WTC11 (cell line): ENCODE measurements around the gene MEGF11. TPM values are rescaled to one million over a fixed set of nuclear protein-coding genes. Genes with fewer than 3 reads are reported as not detected.

Experiments
- ATAC-seq: fragments of 200-7000 bp; cut with Tn5 transposase; 2 replicates; pipeline ENCODE4 v1.10.0; 2021; ENCODE audit warnings: mild to moderate bottlenecking, moderate library complexity
- CTCF ChIA-PET: fragments of 300-600 bp; sonication (Branson Sonifier 250); formaldehyde crosslinking; loops from one replicate; lab custom pipeline; 2021; ENCODE audit warnings: antibody characterized with exemption; lab: Charles Lee
- POLR2A ChIA-PET: fragments of 350-600 bp; sonication (Branson Sonifier 250); formaldehyde crosslinking; loops from one replicate; lab custom pipeline; 2021; ENCODE audit warnings: antibody characterized with exemption; lab: Charles Lee
- DNase-seq: peaks from one replicate; pipeline ENCODE4 v3.0.0; 2021; ENCODE audit warnings: low spot score
- H3K27ac Mint-ChIP-seq: 2 replicates; pipeline ENCODE4 v1.8.0; 2021; ENCODE audit warnings: mixed read lengths
- H3K27me3 Mint-ChIP-seq: 2 replicates; pipeline ENCODE4 v1.8.0; 2021; ENCODE audit warnings: low read depth, mild to moderate bottlenecking, moderate library complexity, mixed read lengths
- H3K36me3 Mint-ChIP-seq: 2 replicates; pipeline ENCODE4 v1.8.0; 2021; ENCODE audit warnings: mixed read lengths
- H3K4me1 Mint-ChIP-seq: 2 replicates; pipeline ENCODE4 v1.8.0; 2022; ENCODE audit warnings: mixed read lengths
- H3K4me3 Mint-ChIP-seq: 2 replicates; pipeline ENCODE4 v1.8.0; 2021; ENCODE audit warnings: mild to moderate bottlenecking, moderate library complexity, mixed read lengths
- H3K9me3 Mint-ChIP-seq: 2 replicates; pipeline ENCODE4 v1.8.0; 2021; ENCODE audit warnings: mixed read lengths
- CBFB ChIP-seq: sonication (generic); formaldehyde crosslinking; IDR thresholded peaks from 2 replicates; pipeline ENCODE4 v1.8.1; 2022; ENCODE audit warnings: mild to moderate bottlenecking, low read depth, missing genetic modification reagents
- CREB1 ChIP-seq: sonication (generic); formaldehyde crosslinking; IDR thresholded peaks from 2 replicates; pipeline ENCODE4 v1.8.0; 2023; ENCODE audit warnings: mild to moderate bottlenecking, missing genetic modification reagents
- FOXJ3 ChIP-seq: sonication (generic); formaldehyde crosslinking; IDR thresholded peaks from 2 replicates; pipeline ENCODE4 v1.9.0; 2021; ENCODE audit warnings: missing genetic modification reagents, mild to moderate bottlenecking, borderline replicate concordance
- FOXP1 ChIP-seq: sonication (generic); formaldehyde crosslinking; IDR thresholded peaks from 2 replicates; pipeline ENCODE4 v1.8.0; 2022; ENCODE audit warnings: missing genetic modification reagents, mild to moderate bottlenecking, moderate library complexity, borderline replicate concordance
- GRHL2 ChIP-seq: fragments of 250-450 bp; sonication (Bioruptor Pico); IDR thresholded peaks from 2 replicates; pipeline ENCODE4 v1.8.0; 2022; ENCODE audit warnings: mild to moderate bottlenecking, moderate library complexity; ENCODE audit not compliant: insufficient replicate concordance, severe bottlenecking
- GTF2I ChIP-seq: fragments of 250-450 bp; sonication (Bioruptor Pico); conservative IDR thresholded peaks from 2 replicates; pipeline ENCODE4 v1.4.0; 2021; ENCODE audit warnings: mild to moderate bottlenecking
- MXD4 ChIP-seq: fragments of 250-450 bp; sonication (Bioruptor Pico); IDR thresholded peaks from 2 replicates; pipeline ENCODE4 v1.8.0; 2021; ENCODE audit warnings: mild to moderate bottlenecking, moderate library complexity, borderline replicate concordance
- NFE2L1 ChIP-seq: sonication (generic); formaldehyde crosslinking; IDR thresholded peaks from 2 replicates; pipeline ENCODE4 v1.8.1; 2023; ENCODE audit warnings: missing genetic modification reagents
- OVOL2 ChIP-seq: fragments of 250-450 bp; sonication (Bioruptor Pico); IDR thresholded peaks from 2 replicates; pipeline ENCODE4 v1.9.0; 2021; ENCODE audit warnings: mild to moderate bottlenecking, borderline replicate concordance
- RELA ChIP-seq: sonication (generic); formaldehyde crosslinking; IDR thresholded peaks from 2 replicates; pipeline ENCODE4 v1.8.1; 2022; ENCODE audit warnings: missing genetic modification reagents, mild to moderate bottlenecking, borderline replicate concordance
- SMAD3 ChIP-seq: sonication (generic); formaldehyde crosslinking; IDR thresholded peaks from 2 replicates; pipeline ENCODE4 v1.8.0; 2022; ENCODE audit warnings: missing genetic modification reagents, mild to moderate bottlenecking, borderline replicate concordance
- SOX15 ChIP-seq: fragments of 250-450 bp; sonication (Bioruptor Pico); IDR thresholded peaks from 2 replicates; pipeline ENCODE4 v1.9.0; 2021; ENCODE audit warnings: mild to moderate bottlenecking
- TEAD4 ChIP-seq: sonication (generic); formaldehyde crosslinking; IDR thresholded peaks from 2 replicates; pipeline ENCODE4 v1.8.0; 2022; ENCODE audit warnings: mild to moderate bottlenecking, missing genetic modification reagents
- ZNF219 ChIP-seq: sonication (generic); formaldehyde crosslinking; IDR thresholded peaks from 2 replicates; pipeline ENCODE4 v1.8.0; 2023; ENCODE audit warnings: missing genetic modification reagents, mild to moderate bottlenecking, borderline replicate concordance
- ZNF263 ChIP-seq: sonication (generic); formaldehyde crosslinking; IDR thresholded peaks from 2 replicates; pipeline ENCODE4 v1.8.1; 2022; ENCODE audit warnings: low read depth, mild to moderate bottlenecking, moderate library complexity, missing genetic modification reagents
- ZNF317 ChIP-seq: sonication (generic); formaldehyde crosslinking; IDR thresholded peaks from 2 replicates; pipeline ENCODE4 v1.8.1; 2023; ENCODE audit warnings: low read depth, mild to moderate bottlenecking, moderate library complexity, missing genetic modification reagents, borderline replicate concordance
- total RNA-seq: library from RNA; stranded (reverse); gene quantifications from 3 replicates; pipeline ENCODE4 v1.2.3, GENCODE V29; 2021
- TF ChIP-seq, protein P1 (sequence below): sonication (generic); formaldehyde crosslinking; IDR thresholded peaks from 2 replicates; pipeline ENCODE4 v1.8.0; 2023; ENCODE audit warnings: missing genetic modification reagents
- TF ChIP-seq, protein P2 (sequence below): sonication (generic); formaldehyde crosslinking; IDR thresholded peaks from 2 replicates; pipeline ENCODE4 v1.8.1; 2023; ENCODE audit warnings: mild to moderate bottlenecking, missing genetic modification reagents, moderate library complexity
- TF ChIP-seq, protein P3 (sequence below): sonication (generic); formaldehyde crosslinking; IDR thresholded peaks from 2 replicates; pipeline ENCODE4 v1.8.0; 2022; ENCODE audit warnings: mild to moderate bottlenecking, missing genetic modification reagents
- TF ChIP-seq, protein P4 (sequence below): sonication (generic); formaldehyde crosslinking; IDR thresholded peaks from 2 replicates; pipeline ENCODE4 v1.8.0; 2022; ENCODE audit warnings: missing genetic modification reagents
- TF ChIP-seq, protein P5 (sequence below): sonication (generic); formaldehyde crosslinking; IDR thresholded peaks from 2 replicates; pipeline ENCODE4 v1.8.1; 2023; ENCODE audit warnings: mild to moderate bottlenecking, moderate library complexity, missing genetic modification reagents

Gene MEGF11
- total RNA-seq, 1 experiment from 2014 or later: 3.3 TPM

DNA sequence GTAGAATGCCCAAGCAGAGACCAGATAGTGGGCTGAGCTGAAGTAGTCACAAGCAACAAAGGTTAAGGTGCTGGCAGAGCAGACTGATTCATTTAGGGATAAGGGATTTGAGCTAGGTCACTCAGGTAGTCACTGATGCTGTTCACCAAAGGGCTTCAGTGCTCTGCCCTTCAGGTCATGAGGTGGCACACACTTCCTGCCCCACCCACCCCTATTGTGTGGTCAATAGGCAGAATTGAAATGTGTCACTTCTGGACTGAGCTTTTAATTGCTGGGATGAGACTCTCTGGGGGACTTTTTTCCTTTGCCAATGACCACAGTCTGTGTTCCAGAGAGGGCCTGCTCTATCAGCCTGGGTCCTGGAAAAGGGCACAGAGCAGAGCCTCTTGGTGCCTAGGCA, 37.0 kb upstream of the MEGF11 start:
- no peak for ATAC-seq
- H3K27ac Mint-ChIP-seq: no peak overlapping the region
- ChIA-PET POLR2A (no interaction called here), CTCF (no interaction called here)
- TF ChIP-seq ZNF263 (CRISPR knock-in tag) (no peak), FOXJ3 (CRISPR knock-in tag) (no peak), ZNF317 (CRISPR knock-in tag) (no peak), SMAD3 (CRISPR knock-in tag) (no peak), CREB1 (CRISPR knock-in tag) (no peak), GRHL2 (CRISPR knock-in tag) (no peak), FOXP1 (CRISPR knock-in tag) (no peak), TEAD4 (CRISPR knock-in tag) (no peak), OVOL2 (CRISPR knock-in tag) (no peak)
- TF ChIP-seq, protein P1, sequence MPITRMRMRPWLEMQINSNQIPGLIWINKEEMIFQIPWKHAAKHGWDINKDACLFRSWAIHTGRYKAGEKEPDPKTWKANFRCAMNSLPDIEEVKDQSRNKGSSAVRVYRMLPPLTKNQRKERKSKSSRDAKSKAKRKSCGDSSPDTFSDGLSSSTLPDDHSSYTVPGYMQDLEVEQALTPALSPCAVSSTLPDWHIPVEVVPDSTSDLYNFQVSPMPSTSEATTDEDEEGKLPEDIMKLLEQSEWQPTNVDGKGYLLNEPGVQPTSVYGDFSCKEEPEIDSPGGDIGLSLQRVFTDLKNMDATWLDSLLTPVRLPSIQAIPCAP (CRISPR knock-in tag): no peak
- TF ChIP-seq, protein P2, sequence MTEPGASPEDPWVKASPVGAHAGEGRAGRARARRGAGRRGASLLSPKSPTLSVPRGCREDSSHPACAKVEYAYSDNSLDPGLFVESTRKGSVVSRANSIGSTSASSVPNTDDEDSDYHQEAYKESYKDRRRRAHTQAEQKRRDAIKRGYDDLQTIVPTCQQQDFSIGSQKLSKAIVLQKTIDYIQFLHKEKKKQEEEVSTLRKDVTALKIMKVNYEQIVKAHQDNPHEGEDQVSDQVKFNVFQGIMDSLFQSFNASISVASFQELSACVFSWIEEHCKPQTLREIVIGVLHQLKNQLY (CRISPR knock-in tag): no peak
- TF ChIP-seq, protein P3, sequence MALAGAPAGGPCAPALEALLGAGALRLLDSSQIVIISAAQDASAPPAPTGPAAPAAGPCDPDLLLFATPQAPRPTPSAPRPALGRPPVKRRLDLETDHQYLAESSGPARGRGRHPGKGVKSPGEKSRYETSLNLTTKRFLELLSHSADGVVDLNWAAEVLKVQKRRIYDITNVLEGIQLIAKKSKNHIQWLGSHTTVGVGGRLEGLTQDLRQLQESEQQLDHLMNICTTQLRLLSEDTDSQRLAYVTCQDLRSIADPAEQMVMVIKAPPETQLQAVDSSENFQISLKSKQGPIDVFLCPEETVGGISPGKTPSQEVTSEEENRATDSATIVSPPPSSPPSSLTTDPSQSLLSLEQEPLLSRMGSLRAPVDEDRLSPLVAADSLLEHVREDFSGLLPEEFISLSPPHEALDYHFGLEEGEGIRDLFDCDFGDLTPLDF: no peak
- TF ChIP-seq, protein P4, sequence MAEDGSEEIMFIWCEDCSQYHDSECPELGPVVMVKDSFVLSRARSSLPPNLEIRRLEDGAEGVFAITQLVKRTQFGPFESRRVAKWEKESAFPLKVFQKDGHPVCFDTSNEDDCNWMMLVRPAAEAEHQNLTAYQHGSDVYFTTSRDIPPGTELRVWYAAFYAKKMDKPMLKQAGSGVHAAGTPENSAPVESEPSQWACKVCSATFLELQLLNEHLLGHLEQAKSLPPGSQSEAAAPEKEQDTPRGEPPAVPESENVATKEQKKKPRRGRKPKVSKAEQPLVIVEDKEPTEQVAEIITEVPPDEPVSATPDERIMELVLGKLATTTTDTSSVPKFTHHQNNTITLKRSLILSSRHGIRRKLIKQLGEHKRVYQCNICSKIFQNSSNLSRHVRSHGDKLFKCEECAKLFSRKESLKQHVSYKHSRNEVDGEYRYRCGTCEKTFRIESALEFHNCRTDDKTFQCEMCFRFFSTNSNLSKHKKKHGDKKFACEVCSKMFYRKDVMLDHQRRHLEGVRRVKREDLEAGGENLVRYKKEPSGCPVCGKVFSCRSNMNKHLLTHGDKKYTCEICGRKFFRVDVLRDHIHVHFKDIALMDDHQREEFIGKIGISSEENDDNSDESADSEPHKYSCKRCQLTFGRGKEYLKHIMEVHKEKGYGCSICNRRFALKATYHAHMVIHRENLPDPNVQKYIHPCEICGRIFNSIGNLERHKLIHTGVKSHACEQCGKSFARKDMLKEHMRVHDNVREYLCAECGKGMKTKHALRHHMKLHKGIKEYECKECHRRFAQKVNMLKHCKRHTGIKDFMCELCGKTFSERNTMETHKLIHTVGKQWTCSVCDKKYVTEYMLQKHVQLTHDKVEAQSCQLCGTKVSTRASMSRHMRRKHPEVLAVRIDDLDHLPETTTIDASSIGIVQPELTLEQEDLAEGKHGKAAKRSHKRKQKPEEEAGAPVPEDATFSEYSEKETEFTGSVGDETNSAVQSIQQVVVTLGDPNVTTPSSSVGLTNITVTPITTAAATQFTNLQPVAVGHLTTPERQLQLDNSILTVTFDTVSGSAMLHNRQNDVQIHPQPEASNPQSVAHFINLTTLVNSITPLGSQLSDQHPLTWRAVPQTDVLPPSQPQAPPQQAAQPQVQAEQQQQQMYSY (CRISPR knock-in tag): no peak
- H3K9me3 Mint-ChIP-seq: no peaks in the 10 kb centered on the region
- DNase-seq: no peak
- H3K4me3 Mint-ChIP-seq: no peak overlapping the region
- peaks cover 24% of the 10 kb centered on the region for H3K4me1 Mint-ChIP-seq
- H3K36me3 Mint-ChIP-seq: no peaks in the 10 kb centered on the region
- H3K27me3 Mint-ChIP-seq: no peaks in the 10 kb centered on the region

DNA sequence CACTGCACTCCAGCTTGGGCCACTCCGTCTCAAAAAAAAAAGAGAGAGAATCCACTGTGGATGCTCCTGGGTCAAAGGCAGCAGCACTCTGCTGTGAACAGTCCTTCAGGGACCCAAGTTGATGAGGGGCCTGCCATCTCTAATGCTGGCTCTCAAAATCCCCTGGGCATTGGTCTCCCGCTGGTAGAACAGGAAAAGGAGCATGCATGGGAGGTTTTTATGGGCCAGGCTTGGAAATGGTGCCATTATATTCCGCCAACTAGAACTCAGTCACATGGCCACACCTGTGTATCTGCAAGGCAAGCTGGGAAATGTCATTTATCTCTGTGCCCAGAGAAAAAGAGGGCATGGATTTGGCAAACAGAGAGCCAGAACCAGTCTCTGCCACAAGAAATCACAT, 36.5 kb upstream of the MEGF11 start:
- ChIA-PET POLR2A (no interaction called here), CTCF (no interaction called here)
- TF ChIP-seq ZNF219 (CRISPR knock-in tag): no peak
- TF ChIP-seq, protein P5, sequence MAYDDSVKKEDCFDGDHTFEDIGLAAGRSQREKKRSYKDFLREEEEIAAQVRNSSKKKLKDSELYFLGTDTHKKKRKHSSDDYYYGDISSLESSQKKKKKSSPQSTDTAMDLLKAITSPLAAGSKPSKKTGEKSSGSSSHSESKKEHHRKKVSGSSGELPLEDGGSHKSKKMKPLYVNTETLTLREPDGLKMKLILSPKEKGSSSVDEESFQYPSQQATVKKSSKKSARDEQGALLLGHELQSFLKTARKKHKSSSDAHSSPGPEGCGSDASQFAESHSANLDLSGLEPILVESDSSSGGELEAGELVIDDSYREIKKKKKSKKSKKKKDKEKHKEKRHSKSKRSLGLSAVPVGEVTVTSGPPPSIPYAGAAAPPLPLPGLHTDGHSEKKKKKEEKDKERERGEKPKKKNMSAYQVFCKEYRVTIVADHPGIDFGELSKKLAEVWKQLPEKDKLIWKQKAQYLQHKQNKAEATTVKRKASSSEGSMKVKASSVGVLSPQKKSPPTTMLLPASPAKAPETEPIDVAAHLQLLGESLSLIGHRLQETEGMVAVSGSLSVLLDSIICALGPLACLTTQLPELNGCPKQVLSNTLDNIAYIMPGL (CRISPR knock-in tag): no peak
- no peak for TF ChIP-seq CBFB
- TF ChIP-seq TEAD4 (CRISPR knock-in tag): no peak
- no peak for TF ChIP-seq MXD4 (CRISPR knock-in tag)
- TF ChIP-seq, protein P1 (CRISPR knock-in tag): no peak
- no peak for TF ChIP-seq SOX15
- TF ChIP-seq GTF2I (CRISPR knock-in tag): no peak
- no peak for TF ChIP-seq RELA
- TF ChIP-seq NFE2L1 (CRISPR knock-in tag): no peak
- Mint-ChIP-seq H3K27ac (no peak overlapping the region), H3K27me3 (no peaks in the 10 kb centered on the region), H3K9me3 (no peaks in the 10 kb centered on the region), H3K4me1 (peaks cover 19% of the 10 kb centered on the region), H3K36me3 (no peaks in the 10 kb centered on the region), H3K4me3 (no peak overlapping the region)
- ATAC-seq (no peak), DNase-seq (no peak)
